AG04449 (cell line): ENCODE data around the gene JAKMIP1.

Experiments used
- CTCF ChIA-PET: fragments of 350-600 bp; formaldehyde crosslinking; extraction: SDS; loops from one replicate; lab custom pipeline; 2021; ENCODE audit warnings: antibody characterized with exemption; lab: Yijun Ruan, JAX
- POLR2A ChIA-PET: fragments of 400-600, 350-600 bp; formaldehyde crosslinking; extraction: SDS; loops from one replicate; lab custom pipeline; 2020; ENCODE audit warnings: antibody characterized with exemption, inconsistent platforms; lab: Yijun Ruan, JAX
- DNase-seq: peaks from one replicate; pipeline ENCODE4 v3.0.0-alpha.2; 2010; ENCODE audit warnings: low read depth, low spot score
- H3K4me3 ChIP-seq: 2 replicates; pipeline ENCODE4 v1.5.1; 2011; ENCODE audit warnings: low read depth, mild to moderate bottlenecking, control low read depth, low read length
- CTCF ChIP-seq: IDR thresholded peaks from one replicate; pipeline ENCODE4 v1.5.1; 2011; ENCODE audit warnings: mild to moderate bottlenecking, moderate library complexity, low read length, control low read depth, inconsistent platforms; ENCODE audit not compliant: insufficient read depth; ENCODE audit errors: missing control alignments

Gene JAKMIP1

GRCh38 chr4:6002926-6003325 is 197.4 kb downstream of the JAKMIP1 start:
- ChIA-PET POLR2A (no interaction called here), CTCF (interaction anchor here (0.7 kb wide), 1 partner anchor 11 kb away, joined by 3 read pairs; no protein-coding TSS in a partner anchor)
- no peak for TF ChIP-seq CTCF
- no peak overlapping the region for H3K4me3 ChIP-seq
- DNase-seq = no peak

DNA sequence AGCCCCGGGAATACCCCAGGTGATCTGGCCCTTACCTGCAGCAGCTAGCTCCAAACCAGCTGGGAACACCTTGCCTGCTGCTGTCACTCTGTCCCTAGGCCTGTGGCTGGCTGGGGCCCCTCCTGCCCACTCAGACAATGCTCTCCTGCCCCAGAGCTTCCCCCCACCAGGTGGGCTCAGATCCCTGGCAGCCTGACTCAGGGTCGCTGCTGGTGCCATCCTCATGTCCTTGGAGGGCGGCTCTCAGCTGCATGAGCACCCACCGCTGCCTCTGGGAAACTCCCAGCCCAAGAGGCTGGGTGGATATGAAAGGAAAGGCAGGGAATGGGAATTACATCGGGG is 197.9 kb downstream of the JAKMIP1 start:
- DNase-seq = no peak
- no peak for TF ChIP-seq CTCF
- CTCF ChIA-PET = interaction anchor here (0.7 kb wide), 1 partner anchor 10 kb away, joined by 3 read pairs; no protein-coding TSS in a partner anchor
- no peak overlapping the region for H3K4me3 ChIP-seq
- POLR2A ChIA-PET = no interaction called here

DNA sequence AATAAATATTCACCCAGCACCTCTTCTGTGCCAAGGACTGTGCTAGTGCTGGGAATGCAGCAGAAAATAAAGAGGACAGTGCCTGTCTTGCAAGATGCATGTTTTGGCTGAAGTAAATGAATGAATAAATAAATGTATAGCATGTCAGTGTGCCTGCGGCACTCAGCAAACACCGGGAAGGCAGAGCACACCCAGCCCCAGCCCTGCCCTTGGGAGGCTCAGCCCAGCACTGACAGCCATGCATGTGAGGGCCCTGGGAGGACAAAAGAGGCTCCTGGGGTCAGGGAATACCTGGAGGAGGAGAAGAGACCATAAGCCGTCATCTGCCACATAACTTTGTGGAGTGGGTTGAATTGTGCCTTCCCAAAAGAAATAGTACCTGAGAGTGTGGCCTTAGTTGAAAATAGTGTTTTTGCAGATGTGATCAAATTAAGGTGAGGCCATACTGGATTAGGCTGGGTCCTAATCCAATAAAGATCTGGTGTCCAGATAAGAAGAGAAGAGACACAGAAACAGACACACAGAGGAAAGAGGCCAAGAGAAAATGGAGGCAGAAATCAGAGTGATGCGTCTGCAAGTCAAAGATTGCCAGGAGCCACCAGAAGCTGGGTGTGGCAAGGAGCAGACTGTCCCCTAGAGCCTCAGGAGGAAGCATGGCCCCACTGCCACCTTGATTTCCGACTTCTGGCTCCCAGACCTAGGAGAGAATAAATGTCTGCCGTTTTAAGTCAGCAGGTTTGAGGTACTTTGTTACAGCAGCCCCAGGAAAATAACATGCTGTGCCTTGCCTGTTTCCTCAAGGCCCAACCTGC is 198.5 kb downstream of the JAKMIP1 start:
- no peak for TF ChIP-seq CTCF
- DNase-seq = no peak
- CTCF ChIA-PET = no interaction called here
- POLR2A ChIA-PET = no interaction called here
- no peak overlapping the region for H3K4me3 ChIP-seq

GRCh38 chr4:5999830-6000365 is 200.5 kb downstream of the JAKMIP1 start:
- POLR2A ChIA-PET = no interaction called here
- no peak overlapping the region for H3K4me3 ChIP-seq
- TF ChIP-seq CTCF = no peak
- DNase-seq = no peak
- CTCF ChIA-PET = interaction anchor here (0.6 to 3.2 kb wide), 8 partner anchors 9 to 331 kb away, joined by 3 to 37 read pairs (median 4); partner anchors contain the start of gene C4orf50

GRCh38 chr4:5999356-5999755 is 201.0 kb downstream of the JAKMIP1 start:
- CTCF ChIA-PET = interaction anchor here (0.7 to 3.2 kb wide), 9 partner anchors 10 to 326 kb away, joined by 3 to 37 read pairs (median 7); partner anchors contain the start of gene C4orf50
- POLR2A ChIA-PET = no interaction called here
- H3K4me3 ChIP-seq = no peak overlapping the region
- DNase-seq = no peak
- no peak for TF ChIP-seq CTCF

DNA sequence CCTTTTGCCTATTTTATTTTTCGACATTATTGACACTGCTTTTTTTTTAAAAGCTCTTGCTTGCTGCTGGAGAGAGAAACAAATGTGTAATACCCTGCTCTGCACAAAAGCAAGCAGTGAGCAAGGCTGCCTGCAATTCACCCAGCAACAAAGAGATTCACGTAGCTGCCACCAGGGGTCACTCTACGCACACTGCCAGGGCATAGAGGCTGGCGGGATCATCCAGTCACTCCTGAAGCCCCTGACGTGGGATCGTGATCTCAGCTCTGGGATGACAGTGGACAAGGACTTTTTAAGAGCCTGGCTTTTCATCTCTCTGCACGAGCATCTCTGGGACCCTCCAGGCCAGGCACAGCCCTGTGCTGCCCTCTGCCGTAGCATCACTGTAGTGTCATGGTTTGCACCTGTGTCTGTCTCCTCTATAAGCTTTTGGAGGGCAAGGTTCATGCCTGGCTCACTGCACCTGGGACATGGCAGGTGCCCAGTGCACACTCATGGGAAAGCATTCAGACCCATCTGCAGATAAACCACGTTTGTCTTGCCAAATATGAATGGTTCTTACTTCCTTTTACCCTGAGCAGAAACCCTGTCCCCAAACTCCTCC is 201.9 kb downstream of the JAKMIP1 start:
- POLR2A ChIA-PET = no interaction called here
- peak; percentile 89 for TF ChIP-seq CTCF

More for the DNA sequence above, 201.9 kb downstream of the JAKMIP1 start:
- DNase-seq = peak; percentile 5
- no peak overlapping the region for H3K4me3 ChIP-seq
- CTCF ChIA-PET = interaction anchor here (0.7 to 3.2 kb wide), 29 partner anchors 8 to 553 kb away, joined by 3 to 37 read pairs (median 4); partner anchors contain the start of gene C4orf50
